ENCODE measurements around the gene ACVR1. TPM values are rescaled to one million over a fixed set of nuclear protein-coding genes. Genes with fewer than 3 reads are reported as not detected.

ACVR1 gene
- total and polyA plus RNA-seq, 9 of the 15 experiments (the other 6 are each of a cell fraction or from before 2014, with no cell fraction given): 3.8 to 14.3 (median 6.9) TPM

DNA sequence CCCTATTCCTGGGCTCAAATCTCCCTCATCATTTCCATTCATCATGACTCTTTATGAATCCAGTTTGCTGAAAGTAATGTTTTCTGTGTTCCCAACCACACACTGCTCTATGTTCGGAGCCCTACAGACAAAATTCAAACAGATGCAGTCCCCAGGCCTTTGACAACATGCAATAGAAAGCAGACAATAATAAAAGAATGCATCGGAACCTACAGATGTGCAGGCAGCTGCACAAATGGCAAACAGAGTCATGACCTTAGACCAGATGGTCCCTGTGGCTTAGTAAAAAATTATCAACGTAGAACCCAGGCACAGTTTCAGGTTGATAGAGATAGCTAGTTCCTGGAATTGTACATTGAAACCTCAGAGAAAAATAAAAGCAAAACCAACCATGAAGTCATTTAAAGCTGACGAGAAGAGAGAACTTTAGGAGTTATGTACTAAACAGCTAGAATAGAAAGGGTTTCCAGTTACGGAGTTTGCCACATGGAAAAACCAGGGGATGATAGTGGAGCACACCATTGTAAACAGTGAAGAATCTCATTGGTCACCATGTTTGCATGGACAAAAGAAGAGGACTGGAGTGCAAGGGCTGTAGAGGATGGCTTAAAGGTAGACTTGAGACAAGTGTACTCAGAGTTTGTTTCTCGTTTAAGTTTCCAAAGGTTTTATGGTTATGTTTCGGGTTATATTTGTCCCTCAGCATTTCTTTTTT is 23.2 kb upstream of the ACVR1 start (continued):
- TF ChIP-seq, protein P1, sequence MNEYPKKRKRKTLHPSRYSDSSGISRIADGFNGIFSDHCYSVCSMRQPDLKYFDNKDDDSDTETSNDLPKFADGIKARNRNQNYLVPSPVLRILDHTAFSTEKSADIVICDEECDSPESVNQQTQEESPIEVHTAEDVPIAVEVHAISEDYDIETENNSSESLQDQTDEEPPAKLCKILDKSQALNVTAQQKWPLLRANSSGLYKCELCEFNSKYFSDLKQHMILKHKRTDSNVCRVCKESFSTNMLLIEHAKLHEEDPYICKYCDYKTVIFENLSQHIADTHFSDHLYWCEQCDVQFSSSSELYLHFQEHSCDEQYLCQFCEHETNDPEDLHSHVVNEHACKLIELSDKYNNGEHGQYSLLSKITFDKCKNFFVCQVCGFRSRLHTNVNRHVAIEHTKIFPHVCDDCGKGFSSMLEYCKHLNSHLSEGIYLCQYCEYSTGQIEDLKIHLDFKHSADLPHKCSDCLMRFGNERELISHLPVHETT (CRISPR knock-in tag; conservative IDR thresholded peaks at IDR 0.05 in 1 of 2, IDR thresholded peaks at IDR 0.05 in 1 of 2): no peak
- TF ChIP-seq ARNT (IDR thresholded peaks at IDR 0.05) (0 out of 4 replicates have a peak, but pooled peaks have one; percentile 32 to 34), STAT5A (IDR thresholded peaks at IDR 0.05; ENCODE audit: borderline replicate concordance, low read length) (peak; percentile 99), FOXP1 (CRISPR knock-in tag; IDR thresholded peaks at IDR 0.05) (no peak), ZFP36 (IDR thresholded peaks at IDR 0.05; ENCODE audit: low read depth, low read length, partially characterized antibody) (peak; percentile 28), SRSF1 (IDR thresholded peaks at IDR 0.05; ENCODE audit: low read depth, low read length) (no peak), ZNF551 (CRISPR knock-in tag; IDR thresholded peaks at IDR 0.05) (no peak), HDAC8 (tag; IDR thresholded peaks at IDR 0.05) (no peak), ARID2 (IDR thresholded peaks at IDR 0.05) (no peak), KDM2B (CRISPR knock-in tag; IDR thresholded peaks at IDR 0.05) (no peak)
- TF ChIP-seq, protein P2, sequence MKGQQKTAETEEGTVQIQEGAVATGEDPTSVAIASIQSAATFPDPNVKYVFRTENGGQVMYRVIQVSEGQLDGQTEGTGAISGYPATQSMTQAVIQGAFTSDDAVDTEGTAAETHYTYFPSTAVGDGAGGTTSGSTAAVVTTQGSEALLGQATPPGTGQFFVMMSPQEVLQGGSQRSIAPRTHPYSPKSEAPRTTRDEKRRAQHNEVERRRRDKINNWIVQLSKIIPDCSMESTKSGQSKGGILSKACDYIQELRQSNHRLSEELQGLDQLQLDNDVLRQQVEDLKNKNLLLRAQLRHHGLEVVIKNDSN (CRISPR knock-in tag; IDR thresholded peaks at IDR 0.05): no peak
- TF ChIP-seq, protein P3, sequence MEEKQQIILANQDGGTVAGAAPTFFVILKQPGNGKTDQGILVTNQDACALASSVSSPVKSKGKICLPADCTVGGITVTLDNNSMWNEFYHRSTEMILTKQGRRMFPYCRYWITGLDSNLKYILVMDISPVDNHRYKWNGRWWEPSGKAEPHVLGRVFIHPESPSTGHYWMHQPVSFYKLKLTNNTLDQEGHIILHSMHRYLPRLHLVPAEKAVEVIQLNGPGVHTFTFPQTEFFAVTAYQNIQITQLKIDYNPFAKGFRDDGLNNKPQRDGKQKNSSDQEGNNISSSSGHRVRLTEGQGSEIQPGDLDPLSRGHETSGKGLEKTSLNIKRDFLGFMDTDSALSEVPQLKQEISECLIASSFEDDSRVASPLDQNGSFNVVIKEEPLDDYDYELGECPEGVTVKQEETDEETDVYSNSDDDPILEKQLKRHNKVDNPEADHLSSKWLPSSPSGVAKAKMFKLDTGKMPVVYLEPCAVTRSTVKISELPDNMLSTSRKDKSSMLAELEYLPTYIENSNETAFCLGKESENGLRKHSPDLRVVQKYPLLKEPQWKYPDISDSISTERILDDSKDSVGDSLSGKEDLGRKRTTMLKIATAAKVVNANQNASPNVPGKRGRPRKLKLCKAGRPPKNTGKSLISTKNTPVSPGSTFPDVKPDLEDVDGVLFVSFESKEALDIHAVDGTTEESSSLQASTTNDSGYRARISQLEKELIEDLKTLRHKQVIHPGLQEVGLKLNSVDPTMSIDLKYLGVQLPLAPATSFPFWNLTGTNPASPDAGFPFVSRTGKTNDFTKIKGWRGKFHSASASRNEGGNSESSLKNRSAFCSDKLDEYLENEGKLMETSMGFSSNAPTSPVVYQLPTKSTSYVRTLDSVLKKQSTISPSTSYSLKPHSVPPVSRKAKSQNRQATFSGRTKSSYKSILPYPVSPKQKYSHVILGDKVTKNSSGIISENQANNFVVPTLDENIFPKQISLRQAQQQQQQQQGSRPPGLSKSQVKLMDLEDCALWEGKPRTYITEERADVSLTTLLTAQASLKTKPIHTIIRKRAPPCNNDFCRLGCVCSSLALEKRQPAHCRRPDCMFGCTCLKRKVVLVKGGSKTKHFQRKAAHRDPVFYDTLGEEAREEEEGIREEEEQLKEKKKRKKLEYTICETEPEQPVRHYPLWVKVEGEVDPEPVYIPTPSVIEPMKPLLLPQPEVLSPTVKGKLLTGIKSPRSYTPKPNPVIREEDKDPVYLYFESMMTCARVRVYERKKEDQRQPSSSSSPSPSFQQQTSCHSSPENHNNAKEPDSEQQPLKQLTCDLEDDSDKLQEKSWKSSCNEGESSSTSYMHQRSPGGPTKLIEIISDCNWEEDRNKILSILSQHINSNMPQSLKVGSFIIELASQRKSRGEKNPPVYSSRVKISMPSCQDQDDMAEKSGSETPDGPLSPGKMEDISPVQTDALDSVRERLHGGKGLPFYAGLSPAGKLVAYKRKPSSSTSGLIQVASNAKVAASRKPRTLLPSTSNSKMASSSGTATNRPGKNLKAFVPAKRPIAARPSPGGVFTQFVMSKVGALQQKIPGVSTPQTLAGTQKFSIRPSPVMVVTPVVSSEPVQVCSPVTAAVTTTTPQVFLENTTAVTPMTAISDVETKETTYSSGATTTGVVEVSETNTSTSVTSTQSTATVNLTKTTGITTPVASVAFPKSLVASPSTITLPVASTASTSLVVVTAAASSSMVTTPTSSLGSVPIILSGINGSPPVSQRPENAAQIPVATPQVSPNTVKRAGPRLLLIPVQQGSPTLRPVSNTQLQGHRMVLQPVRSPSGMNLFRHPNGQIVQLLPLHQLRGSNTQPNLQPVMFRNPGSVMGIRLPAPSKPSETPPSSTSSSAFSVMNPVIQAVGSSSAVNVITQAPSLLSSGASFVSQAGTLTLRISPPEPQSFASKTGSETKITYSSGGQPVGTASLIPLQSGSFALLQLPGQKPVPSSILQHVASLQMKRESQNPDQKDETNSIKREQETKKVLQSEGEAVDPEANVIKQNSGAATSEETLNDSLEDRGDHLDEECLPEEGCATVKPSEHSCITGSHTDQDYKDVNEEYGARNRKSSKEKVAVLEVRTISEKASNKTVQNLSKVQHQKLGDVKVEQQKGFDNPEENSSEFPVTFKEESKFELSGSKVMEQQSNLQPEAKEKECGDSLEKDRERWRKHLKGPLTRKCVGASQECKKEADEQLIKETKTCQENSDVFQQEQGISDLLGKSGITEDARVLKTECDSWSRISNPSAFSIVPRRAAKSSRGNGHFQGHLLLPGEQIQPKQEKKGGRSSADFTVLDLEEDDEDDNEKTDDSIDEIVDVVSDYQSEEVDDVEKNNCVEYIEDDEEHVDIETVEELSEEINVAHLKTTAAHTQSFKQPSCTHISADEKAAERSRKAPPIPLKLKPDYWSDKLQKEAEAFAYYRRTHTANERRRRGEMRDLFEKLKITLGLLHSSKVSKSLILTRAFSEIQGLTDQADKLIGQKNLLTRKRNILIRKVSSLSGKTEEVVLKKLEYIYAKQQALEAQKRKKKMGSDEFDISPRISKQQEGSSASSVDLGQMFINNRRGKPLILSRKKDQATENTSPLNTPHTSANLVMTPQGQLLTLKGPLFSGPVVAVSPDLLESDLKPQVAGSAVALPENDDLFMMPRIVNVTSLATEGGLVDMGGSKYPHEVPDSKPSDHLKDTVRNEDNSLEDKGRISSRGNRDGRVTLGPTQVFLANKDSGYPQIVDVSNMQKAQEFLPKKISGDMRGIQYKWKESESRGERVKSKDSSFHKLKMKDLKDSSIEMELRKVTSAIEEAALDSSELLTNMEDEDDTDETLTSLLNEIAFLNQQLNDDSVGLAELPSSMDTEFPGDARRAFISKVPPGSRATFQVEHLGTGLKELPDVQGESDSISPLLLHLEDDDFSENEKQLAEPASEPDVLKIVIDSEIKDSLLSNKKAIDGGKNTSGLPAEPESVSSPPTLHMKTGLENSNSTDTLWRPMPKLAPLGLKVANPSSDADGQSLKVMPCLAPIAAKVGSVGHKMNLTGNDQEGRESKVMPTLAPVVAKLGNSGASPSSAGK (IDR thresholded peaks at IDR 0.05): no peak

All from K562 (cell line).